ENCODE measurements around the gene ARAP2.

Gene ARAP2

GRCh38 chr4:36237366-36238313, 6.7 kb downstream of the ARAP2 start:
- Histone ChIP-seq H3K27me3 (ENCODE audit: control insufficient read depth in 3 of 3, insufficient read depth in 3 of 3, low read depth in 1 of 3, low read length in 3 of 3) (peaks cover 0 to 2% (median 0%) of the 10 kb centered on the region in 3 experiments), H2BK12ac (ENCODE audit: low read length) (no peak overlapping the region), H3K9ac (ENCODE audit: low read depth, low read length, poor library complexity) (no peak overlapping the region), H3K23ac (ENCODE audit: low read depth, low read length, poor library complexity) (no peak overlapping the region), H3K4me2 (ENCODE audit: insufficient read depth, low read length, poor library complexity, severe bottlenecking) (no peak overlapping the region), H2BK15ac (ENCODE audit: low read length) (no peak overlapping the region), H3K4me1 (ENCODE audit: control insufficient read depth in 2 of 2, insufficient read depth in 1 of 2, low read depth in 1 of 2, low read length in 2 of 2) (no peaks in the 10 kb centered on the region), H3K4ac (ENCODE audit: low read length) (no peak overlapping the region), H4K8ac (ENCODE audit: low read depth, low read length) (no peak overlapping the region), H3K14ac (ENCODE audit: low read length) (no peak overlapping the region), H3K9me3 (replicated peaks in 1 of 2; ENCODE audit: control insufficient read depth in 2 of 2, insufficient read depth in 1 of 2, low read depth in 1 of 2, low read length in 2 of 2) (peaks cover 0 to 3% of the 10 kb centered on the region in 2 donors), H2AFZ (ENCODE audit: low read length) (no peak overlapping the region), H3K4me3 (ENCODE audit: low read length in 2 of 2) (no peak overlapping the region), H2AK5ac (ENCODE audit: low read depth, low read length) (no peak overlapping the region), H3K79me1 (ENCODE audit: low read depth, low read length) (no peaks in the 10 kb centered on the region), H4K91ac (ENCODE audit: low read depth, low read length, poor library complexity) (no peak overlapping the region), H2BK120ac (ENCODE audit: low read depth, low read length) (no peak overlapping the region), H2BK5ac (ENCODE audit: low read length) (no peak overlapping the region), H3K27ac (replicated peaks; ENCODE audit: low read length) (no peak overlapping the region), H3K36me3 (replicated peaks in 1 of 2; ENCODE audit: control insufficient read depth in 2 of 2, insufficient read depth in 2 of 2, low read length in 2 of 2) (no peaks in the 10 kb centered on the region), H3K18ac (ENCODE audit: low read length) (no peak overlapping the region)
- WGBS, 2 donors (ENCODE audit: extremely low coverage in 2 of 2, insufficient read length in 2 of 2, insufficient replicate concordance in 1 of 2): no CpG with 5 or more reads among the region's 4 CpGs
- no peak for DNase-seq (ENCODE audit: low spot score)

GRCh38 chr4:36236159-36236558, 8.2 kb downstream of the ARAP2 start:
- H4K8ac ChIP-seq (ENCODE audit: low read depth, low read length): no peak overlapping the region
- H2BK5ac ChIP-seq (ENCODE audit: low read length): no peak overlapping the region
- no peak overlapping the region for H3K14ac ChIP-seq (ENCODE audit: low read length)
- no peak overlapping the region for H4K91ac ChIP-seq (ENCODE audit: low read depth, low read length, poor library complexity)
- H3K23ac ChIP-seq (ENCODE audit: low read depth, low read length, poor library complexity): no peak overlapping the region
- no peak for DNase-seq (ENCODE audit: low spot score)
- H3K79me1 ChIP-seq (ENCODE audit: low read depth, low read length): no peaks in the 10 kb centered on the region
- H3K27ac ChIP-seq (replicated peaks; ENCODE audit: low read length): no peak overlapping the region
- H3K4me1 ChIP-seq (ENCODE audit: control insufficient read depth in 2 of 2, insufficient read depth in 1 of 2, low read depth in 1 of 2, low read length in 2 of 2): no peaks in the 10 kb centered on the region
- no peak overlapping the region for H2BK15ac ChIP-seq (ENCODE audit: low read length)
- H3K4me2 ChIP-seq (ENCODE audit: insufficient read depth, low read length, poor library complexity, severe bottlenecking): no peak overlapping the region
- H2AFZ ChIP-seq (ENCODE audit: low read length): no peak overlapping the region
- H2AK5ac ChIP-seq (ENCODE audit: low read depth, low read length): no peak overlapping the region
- H3K9ac ChIP-seq (ENCODE audit: low read depth, low read length, poor library complexity): no peak overlapping the region
- H3K4ac ChIP-seq (ENCODE audit: low read length): no peak overlapping the region
- H3K18ac ChIP-seq (ENCODE audit: low read length): no peak overlapping the region
- H3K9me3 ChIP-seq (replicated peaks in 1 of 2; ENCODE audit: control insufficient read depth in 2 of 2, insufficient read depth in 1 of 2, low read depth in 1 of 2, low read length in 2 of 2): peaks cover 0 to 3% of the 10 kb centered on the region in 2 donors
- H3K36me3 ChIP-seq (replicated peaks in 1 of 2; ENCODE audit: control insufficient read depth in 2 of 2, insufficient read depth in 2 of 2, low read length in 2 of 2): no peaks in the 10 kb centered on the region
- no peak overlapping the region for H2BK12ac ChIP-seq (ENCODE audit: low read length)
- H3K27me3 ChIP-seq (ENCODE audit: control insufficient read depth in 3 of 3, insufficient read depth in 3 of 3, low read depth in 1 of 3, low read length in 3 of 3): no peaks in the 10 kb centered on the region
- WGBS, 2 donors (ENCODE audit: extremely low coverage in 2 of 2, insufficient read length in 2 of 2, insufficient replicate concordance in 1 of 2): no CpG with 5 or more reads among the region's 2 CpGs
- no peak overlapping the region for H2BK120ac ChIP-seq (ENCODE audit: low read depth, low read length)
- no peak overlapping the region for H3K4me3 ChIP-seq (ENCODE audit: low read length in 2 of 2)

- H4K91ac ChIP-seq (ENCODE audit: low read depth, low read length, poor library complexity): no peak overlapping the region
- no peaks in the 10 kb centered on the region for H3K27me3 ChIP-seq (ENCODE audit: control insufficient read depth in 3 of 3, insufficient read depth in 3 of 3, low read depth in 1 of 3, low read length in 3 of 3)
- no peaks in the 10 kb centered on the region for H3K36me3 ChIP-seq (replicated peaks in 1 of 2; ENCODE audit: control insufficient read depth in 2 of 2, insufficient read depth in 2 of 2, low read length in 2 of 2)
- H3K23ac ChIP-seq (ENCODE audit: low read depth, low read length, poor library complexity): no peak overlapping the region
- no peak overlapping the region for H3K4ac ChIP-seq (ENCODE audit: low read length)
- H2BK120ac ChIP-seq (ENCODE audit: low read depth, low read length): no peak overlapping the region
- no peak overlapping the region for H3K4me2 ChIP-seq (ENCODE audit: insufficient read depth, low read length, poor library complexity, severe bottlenecking)
- H4K8ac ChIP-seq (ENCODE audit: low read depth, low read length): no peak overlapping the region
- H2BK15ac ChIP-seq (ENCODE audit: low read length): no peak overlapping the region
- no peak overlapping the region for H3K9ac ChIP-seq (ENCODE audit: low read depth, low read length, poor library complexity)
- WGBS, 2 donors (ENCODE audit: extremely low coverage in 2 of 2, insufficient read length in 2 of 2, insufficient replicate concordance in 1 of 2): no CpG with 5 or more reads among the region's 3 CpGs
- no peak overlapping the region for H3K14ac ChIP-seq (ENCODE audit: low read length)
- no peak for DNase-seq (ENCODE audit: low spot score)
- no peaks in the 10 kb centered on the region for H3K79me1 ChIP-seq (ENCODE audit: low read depth, low read length)
- no peak overlapping the region for H2AFZ ChIP-seq (ENCODE audit: low read length)
- H3K18ac ChIP-seq (ENCODE audit: low read length): no peak overlapping the region
- H2BK12ac ChIP-seq (ENCODE audit: low read length): no peak overlapping the region
- no peaks in the 10 kb centered on the region for H3K4me1 ChIP-seq (ENCODE audit: control insufficient read depth in 2 of 2, insufficient read depth in 1 of 2, low read depth in 1 of 2, low read length in 2 of 2)
- no peak overlapping the region for H2BK5ac ChIP-seq (ENCODE audit: low read length)
- no peak overlapping the region for H3K27ac ChIP-seq (replicated peaks; ENCODE audit: low read length)
- H3K9me3 ChIP-seq (replicated peaks in 1 of 2; ENCODE audit: control insufficient read depth in 2 of 2, insufficient read depth in 1 of 2, low read depth in 1 of 2, low read length in 2 of 2): peaks cover 0 to 3% of the 10 kb centered on the region in 2 donors
- H2AK5ac ChIP-seq (ENCODE audit: low read depth, low read length): no peak overlapping the region
- no peak overlapping the region for H3K4me3 ChIP-seq (ENCODE audit: low read length in 2 of 2)
Observed at GRCh38 chr4:36235306-36235705, 9.0 kb downstream of the ARAP2 start.

DNA sequence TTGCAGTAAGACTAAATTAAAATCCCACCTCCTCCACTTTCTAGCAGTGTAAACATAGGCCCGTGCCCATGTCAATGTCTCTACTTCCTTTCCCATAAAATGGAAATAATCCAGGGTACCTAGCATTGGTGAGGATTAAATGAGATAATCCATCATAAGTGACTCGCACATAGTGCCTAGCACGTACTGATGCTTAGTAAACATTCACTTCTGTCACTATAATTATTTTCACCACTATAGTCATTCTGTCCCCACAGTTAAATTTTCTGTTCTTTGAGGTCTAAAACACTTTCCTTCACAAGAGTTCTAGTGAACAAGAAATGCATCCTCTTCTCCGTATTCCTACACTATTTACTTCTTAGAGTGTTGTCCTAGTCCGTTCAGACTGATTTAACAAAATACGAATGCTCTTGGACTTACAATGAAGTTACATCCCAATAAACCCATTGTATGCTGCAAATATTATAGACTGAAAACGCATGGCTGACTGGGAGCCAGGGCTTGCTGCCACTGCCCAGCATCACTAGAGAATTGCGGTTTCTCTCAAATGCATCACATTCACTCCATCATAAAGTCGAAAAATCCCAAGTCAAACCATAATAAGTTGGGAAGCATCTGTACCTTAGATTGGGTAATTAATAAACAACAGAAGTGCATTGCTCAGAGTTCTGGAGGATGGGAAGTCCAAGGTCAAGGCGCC, 10.6 kb downstream of the ARAP2 start:
- no peak for DNase-seq (ENCODE audit: low spot score)
- H3K4me2 ChIP-seq (ENCODE audit: insufficient read depth, low read length, poor library complexity, severe bottlenecking): no peak overlapping the region
- H3K79me1 ChIP-seq (ENCODE audit: low read depth, low read length): no peaks in the 10 kb centered on the region

More for the DNA sequence above, 10.6 kb downstream of the ARAP2 start:
- H3K9me3 ChIP-seq (replicated peaks in 1 of 2; ENCODE audit: control insufficient read depth in 2 of 2, insufficient read depth in 1 of 2, low read depth in 1 of 2, low read length in 2 of 2): peaks cover 0 to 3% of the 10 kb centered on the region in 2 donors
- no peak overlapping the region for H2BK5ac ChIP-seq (ENCODE audit: low read length)
- H2AK5ac ChIP-seq (ENCODE audit: low read depth, low read length): no peak overlapping the region
- no peak overlapping the region for H2AFZ ChIP-seq (ENCODE audit: low read length)
- no peaks in the 10 kb centered on the region for H3K27me3 ChIP-seq (ENCODE audit: control insufficient read depth in 3 of 3, insufficient read depth in 3 of 3, low read depth in 1 of 3, low read length in 3 of 3)
- no peak overlapping the region for H2BK12ac ChIP-seq (ENCODE audit: low read length)
- no peaks in the 10 kb centered on the region for H3K4me1 ChIP-seq (ENCODE audit: control insufficient read depth in 2 of 2, insufficient read depth in 1 of 2, low read depth in 1 of 2, low read length in 2 of 2)
- H3K18ac ChIP-seq (ENCODE audit: low read length): no peak overlapping the region
- H3K14ac ChIP-seq (ENCODE audit: low read length): no peak overlapping the region
- no peak overlapping the region for H2BK120ac ChIP-seq (ENCODE audit: low read depth, low read length)
- no peak overlapping the region for H3K4me3 ChIP-seq (ENCODE audit: low read length in 2 of 2)
- H3K27ac ChIP-seq (replicated peaks; ENCODE audit: low read length): no peak overlapping the region
- H4K8ac ChIP-seq (ENCODE audit: low read depth, low read length): no peak overlapping the region
- no CpG with 5 or more reads among the region's 10 CpGs for WGBS, 2 donors (ENCODE audit: extremely low coverage in 2 of 2, insufficient read length in 2 of 2, insufficient replicate concordance in 1 of 2)
- no peak overlapping the region for H4K91ac ChIP-seq (ENCODE audit: low read depth, low read length, poor library complexity)
- no peak overlapping the region for H3K9ac ChIP-seq (ENCODE audit: low read depth, low read length, poor library complexity)
- H3K4ac ChIP-seq (ENCODE audit: low read length): no peak overlapping the region
- H3K23ac ChIP-seq (ENCODE audit: low read depth, low read length, poor library complexity): no peak overlapping the region
- no peak overlapping the region for H2BK15ac ChIP-seq (ENCODE audit: low read length)
- no peaks in the 10 kb centered on the region for H3K36me3 ChIP-seq (replicated peaks in 1 of 2; ENCODE audit: control insufficient read depth in 2 of 2, insufficient read depth in 2 of 2, low read length in 2 of 2)
